KMS-11 (cell line): ENCODE measurements around the gene ALKBH5.

Experiments
- H2AFZ ChIP-seq: fragments of 200-600 bp; sonication (generic); 2 replicates; pipeline ENCODE4 v1.6.1; 2016; ENCODE audit warnings: antibody characterized with exemption, mixed run types, low read depth
- H3K27ac ChIP-seq: fragments of 200-600 bp; sonication (generic); 2 replicates; pipeline ENCODE4 v1.6.1; 2016; ENCODE audit warnings: mild to moderate bottlenecking, mixed run types
- H3K27me3 ChIP-seq: fragments of 200-600 bp; sonication (generic); 2 replicates; pipeline ENCODE4 v1.6.1; 2017; ENCODE audit warnings: mild to moderate bottlenecking, low read depth, mixed run types, moderate library complexity; ENCODE audit not compliant: insufficient read depth
- H3K36me3 ChIP-seq: fragments of 200-600 bp; sonication (generic); 2 replicates; pipeline ENCODE4 v1.6.1; 2017; ENCODE audit warnings: mild to moderate bottlenecking, mixed run types; ENCODE audit not compliant: insufficient read depth
- H3K4me1 ChIP-seq: fragments of 200-600 bp; sonication (generic); 2 replicates; pipeline ENCODE4 v1.6.1; 2016; ENCODE audit warnings: mild to moderate bottlenecking, low read depth, mixed run types; ENCODE audit not compliant: poor library complexity, severe bottlenecking
- H3K4me2 ChIP-seq: fragments of 200-600 bp; sonication (generic); 2 replicates; pipeline ENCODE4 v1.7.0; 2016; ENCODE audit warnings: mild to moderate bottlenecking, mixed run types
- H3K4me3 ChIP-seq: fragments of 200-600 bp; sonication (generic); IDR thresholded peaks from 2 replicates; pipeline ENCODE4 v1.6.1; 2017; ENCODE audit warnings: low read depth, low read length, mixed read lengths; ENCODE audit not compliant: insufficient read depth
- H3K79me2 ChIP-seq: fragments of 200-600 bp; sonication (generic); 2 replicates; pipeline ENCODE4 v1.6.1; 2016; ENCODE audit warnings: low read depth, mixed run types; ENCODE audit not compliant: insufficient read depth
- H3K9ac ChIP-seq: fragments of 200-600 bp; sonication (generic); 2 replicates; pipeline ENCODE4 v1.6.1; 2016; ENCODE audit warnings: mild to moderate bottlenecking, mixed run types
- H4K20me1 ChIP-seq: fragments of 200-600 bp; sonication (generic); 2 replicates; pipeline ENCODE4 v1.6.1; 2016; ENCODE audit warnings: mild to moderate bottlenecking, mixed run types; ENCODE audit not compliant: insufficient read depth
- TF ChIP-seq, protein P1 (sequence below): fragments of 200-600 bp; sonication (generic); conservative IDR thresholded peaks from 2 replicates; pipeline ENCODE4 v1.6.1; 2017; ENCODE audit warnings: low read depth, mild to moderate bottlenecking, antibody characterized with exemption, low read length, moderate library complexity, mixed read lengths

The ALKBH5 gene

DNA sequence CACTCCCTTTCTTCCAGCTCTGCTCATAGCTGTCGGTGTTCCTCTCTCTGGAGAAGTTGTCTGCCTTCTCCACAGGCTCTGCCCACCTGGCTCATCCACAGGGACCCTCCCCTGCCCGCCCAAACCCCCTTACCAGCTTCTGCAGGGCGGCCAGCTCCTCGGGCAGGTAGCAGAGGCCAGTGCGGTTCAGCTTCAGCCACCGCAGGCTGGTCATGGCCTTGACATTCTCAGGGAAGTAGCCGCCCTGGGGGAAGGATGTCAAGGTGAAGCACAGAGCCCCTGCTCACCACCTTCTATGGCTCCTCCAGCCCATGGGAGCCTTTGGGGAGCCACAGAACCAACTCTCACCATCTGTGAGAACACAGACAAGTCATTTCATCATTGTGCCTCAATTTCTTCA is 73.1 kb downstream of the ALKBH5 start:
- Histone ChIP-seq H3K79me2 (no peaks in the 10 kb centered on the region; the same call in 1 of the 2 replicates), H4K20me1 (no peaks in the 10 kb centered on the region), H2AFZ (no peak overlapping the region), H3K4me1 (peaks cover 12% of the 10 kb centered on the region), H3K4me2 (peak overlapping the region; percentile 78), H3K27ac (no peak overlapping the region), H3K27me3 (no peaks in the 10 kb centered on the region), H3K4me3 (no peak overlapping the region), H3K36me3 (no peaks in the 10 kb centered on the region), H3K9ac (no peak overlapping the region)
- TF ChIP-seq, protein P1, sequence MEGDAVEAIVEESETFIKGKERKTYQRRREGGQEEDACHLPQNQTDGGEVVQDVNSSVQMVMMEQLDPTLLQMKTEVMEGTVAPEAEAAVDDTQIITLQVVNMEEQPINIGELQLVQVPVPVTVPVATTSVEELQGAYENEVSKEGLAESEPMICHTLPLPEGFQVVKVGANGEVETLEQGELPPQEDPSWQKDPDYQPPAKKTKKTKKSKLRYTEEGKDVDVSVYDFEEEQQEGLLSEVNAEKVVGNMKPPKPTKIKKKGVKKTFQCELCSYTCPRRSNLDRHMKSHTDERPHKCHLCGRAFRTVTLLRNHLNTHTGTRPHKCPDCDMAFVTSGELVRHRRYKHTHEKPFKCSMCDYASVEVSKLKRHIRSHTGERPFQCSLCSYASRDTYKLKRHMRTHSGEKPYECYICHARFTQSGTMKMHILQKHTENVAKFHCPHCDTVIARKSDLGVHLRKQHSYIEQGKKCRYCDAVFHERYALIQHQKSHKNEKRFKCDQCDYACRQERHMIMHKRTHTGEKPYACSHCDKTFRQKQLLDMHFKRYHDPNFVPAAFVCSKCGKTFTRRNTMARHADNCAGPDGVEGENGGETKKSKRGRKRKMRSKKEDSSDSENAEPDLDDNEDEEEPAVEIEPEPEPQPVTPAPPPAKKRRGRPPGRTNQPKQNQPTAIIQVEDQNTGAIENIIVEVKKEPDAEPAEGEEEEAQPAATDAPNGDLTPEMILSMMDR, result no peak

DNA sequence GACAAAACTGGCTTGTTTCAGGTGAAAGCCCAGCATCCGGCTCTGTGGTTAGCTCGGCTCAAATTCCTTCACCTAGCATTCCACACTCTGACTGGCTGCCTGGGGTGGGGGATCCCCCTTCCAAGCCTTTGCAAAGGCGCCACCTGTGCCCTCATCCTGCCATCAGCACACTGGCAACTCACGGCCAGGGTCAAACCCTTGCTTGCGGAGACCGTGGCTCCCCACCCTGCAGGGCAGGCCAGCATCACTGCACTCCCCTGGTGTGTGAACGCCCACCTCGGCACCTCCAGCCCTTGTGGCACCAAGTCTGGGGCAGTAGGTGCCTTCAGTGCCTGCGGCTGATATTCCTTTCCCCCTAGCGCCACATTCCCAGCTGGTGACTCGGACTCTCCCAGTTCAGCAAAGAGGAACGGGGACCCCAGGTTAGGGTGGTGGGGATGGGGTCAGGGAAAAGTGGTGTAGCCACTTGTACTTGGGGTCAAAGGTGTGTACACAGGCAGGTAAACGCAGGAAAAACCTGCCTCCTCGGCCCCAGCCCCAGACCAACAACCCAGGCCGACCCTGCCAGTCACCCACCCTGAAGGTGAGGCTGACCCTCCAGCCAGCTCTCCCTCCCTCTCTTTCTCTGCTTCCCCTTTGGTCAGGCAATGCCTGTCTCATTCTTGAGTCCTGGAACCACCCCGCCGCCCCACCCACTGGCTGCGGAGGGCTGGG is 73.8 kb downstream of the ALKBH5 start:
- H3K4me3 ChIP-seq, result no peak overlapping the region
- no peaks in the 10 kb centered on the region; the same call in 1 of the 2 replicates for H3K79me2 ChIP-seq
- H4K20me1 ChIP-seq, result no peaks in the 10 kb centered on the region
- H3K36me3 ChIP-seq, result no peaks in the 10 kb centered on the region
- H2AFZ ChIP-seq, result peak overlapping the region; percentile 89; the same call in 1 of the 2 replicates
- peak overlapping the region; percentile 60; the same call in 1 of the 2 replicates for H3K9ac ChIP-seq
- H3K27ac ChIP-seq, result 0 out of 2 replicates have a peak overlapping the region, but pooled peaks have one; percentile 38
- TF ChIP-seq, protein P1, result no peak
- peak overlapping the region; percentile 78 for H3K4me2 ChIP-seq
- no peaks in the 10 kb centered on the region for H3K27me3 ChIP-seq
- H3K4me1 ChIP-seq, result peaks cover 12% of the 10 kb centered on the region

DNA sequence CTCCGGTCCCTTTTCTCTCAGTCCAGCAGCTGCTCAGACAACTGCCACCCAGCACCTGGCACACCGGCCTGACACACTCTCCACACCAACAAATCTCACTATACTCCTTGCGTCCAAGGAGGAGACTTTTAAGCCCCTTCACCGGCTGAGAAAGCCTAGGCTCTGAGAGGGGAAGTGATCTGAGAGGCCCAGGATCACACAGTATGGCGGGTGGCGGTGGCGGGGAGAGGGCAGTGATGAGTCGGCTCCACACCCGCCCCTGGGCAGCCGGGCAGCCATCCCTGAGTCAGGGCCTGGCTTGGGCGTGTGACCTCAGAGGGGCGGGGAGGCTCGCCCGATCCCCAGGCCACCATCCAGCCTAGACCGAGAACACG is 74.3 kb downstream of the ALKBH5 start:
- Histone ChIP-seq H3K27ac (peak overlapping the region; percentile 38; the same call in 1 of the 2 replicates), H3K27me3 (no peaks in the 10 kb centered on the region), H3K4me2 (peak overlapping the region; percentile 78; the same call in 1 of the 2 replicates), H3K9ac (peak overlapping the region; percentile 60; the same call in 1 of the 2 replicates), H2AFZ (peak overlapping the region; percentile 89), H3K36me3 (no peaks in the 10 kb centered on the region), H4K20me1 (no peaks in the 10 kb centered on the region), H3K4me3 (no peak overlapping the region), H3K79me2 (no peaks in the 10 kb centered on the region; the same call in 1 of the 2 replicates), H3K4me1 (peaks cover 12% of the 10 kb centered on the region)
- TF ChIP-seq, protein P1, result no peak

DNA sequence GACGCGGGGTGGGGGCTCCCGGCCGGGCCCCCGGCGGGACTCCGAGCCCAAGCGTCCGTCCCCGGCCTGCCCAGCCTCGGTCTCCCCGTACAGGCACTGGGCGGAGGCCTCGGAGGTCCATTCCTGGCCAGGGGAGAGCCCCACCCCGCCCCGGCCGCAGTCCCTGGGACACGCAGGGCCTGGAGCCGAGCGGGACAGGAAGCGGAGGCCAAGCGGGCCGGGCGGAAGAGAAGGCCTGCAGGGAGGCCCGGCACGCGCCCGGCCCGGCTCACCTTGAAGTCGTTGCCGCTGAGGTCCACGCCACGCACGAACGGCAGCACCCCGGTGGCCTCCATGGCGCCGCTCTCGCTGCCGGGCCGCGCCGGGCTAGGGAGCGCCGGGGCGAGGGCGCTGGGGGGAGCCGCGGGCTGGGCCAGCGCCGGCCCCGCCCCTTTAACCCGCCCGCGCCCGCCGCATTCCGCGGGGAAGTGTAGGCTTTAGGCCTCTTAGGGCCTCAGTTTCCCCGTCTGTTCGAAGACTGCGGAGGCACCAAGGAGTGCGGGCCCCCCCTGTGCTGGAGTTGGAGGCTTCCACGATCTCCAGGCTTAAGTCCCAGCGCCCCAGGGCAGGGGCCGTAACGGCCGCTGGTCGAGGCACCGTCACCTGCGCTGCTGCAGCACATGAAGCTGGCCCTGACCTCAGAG is 74.9 kb downstream of the ALKBH5 start, which contains the start of gene FLII:
Gene FLII (minus strand): TSS at position 383 of the 683 bp plus-strand sequence. CDS start 48 bp downstream, at position 335.
- Histone ChIP-seq H3K4me1 (peaks cover 12% of the 10 kb centered on the region), H3K9ac (peak within 1 kb of the TSS; percentile 60; the same call in 1 of the 2 replicates), H3K27ac (peak within 1 kb of the TSS; percentile 38; the same call in 1 of the 2 replicates), H3K27me3 (no peaks in the 10 kb centered on the region), H3K4me2 (peak within 1 kb of the TSS; percentile 84), H3K79me2 (no peaks in the 10 kb centered on the region; the same call in 1 of the 2 replicates), H4K20me1 (no peaks in the 10 kb centered on the region), H3K36me3 (no peaks in the 10 kb centered on the region), H3K4me3 (no peak within 1 kb of the TSS), H2AFZ (peak within 1 kb of the TSS; percentile 89)
- TF ChIP-seq, protein P1, result no peak
